HepG2 (cell line): ENCODE data around the gene FKBP5. TPM values are rescaled to one million over a fixed set of nuclear protein-coding genes. Genes with fewer than 3 reads are reported as not detected.

ENCODE experiments used
- CREM ChIP-seq, 2 experiments: sonication (generic) in 1 of 2; formaldehyde crosslinking in 1 of 2; IDR thresholded peaks; 2 replicates each; pipeline versions ENCODE4 v1.4.0 to v1.6.1; 2016 to 2020; ENCODE audit warnings: antibody characterized with exemption in 1 of 2, mild to moderate bottlenecking in 1 of 2, missing genetic modification reagents in 1 of 2
- E2F2 ChIP-seq: sonication (generic); formaldehyde crosslinking; IDR thresholded peaks from 2 replicates; pipeline ENCODE4 v1.4.0; 2020; ENCODE audit warnings: missing genetic modification reagents, borderline replicate concordance
- FOXA1 ChIP-seq, 2 experiments: fragments of 450-650 bp in 1 of 2; sonication (generic) in 1 of 2; formaldehyde crosslinking in 1 of 2; IDR thresholded peaks; 2 replicates each; pipeline versions ENCODE4 v1.4.0 to v1.6.1; 2016 to 2020; ENCODE audit warnings: missing genetic modification reagents in 1 of 2
- IKZF5 ChIP-seq: IDR thresholded peaks from 2 replicates; pipeline ENCODE4 v1.6.1; 2018; ENCODE audit warnings: missing genetic modification reagents, mild to moderate bottlenecking, missing compliant biosample characterization
- IRX3 ChIP-seq: sonication (generic); formaldehyde crosslinking; IDR thresholded peaks from 2 replicates; pipeline ENCODE4 v1.8.1; 2023; ENCODE audit warnings: mild to moderate bottlenecking, low read depth, missing genetic modification reagents, borderline replicate concordance
- NFATC3 ChIP-seq: sonication (generic); formaldehyde crosslinking; IDR thresholded peaks from 2 replicates; pipeline ENCODE4 v1.5.1; 2020; ENCODE audit warnings: mild to moderate bottlenecking, missing genetic modification reagents
- NR2F1 ChIP-seq, 2 experiments: fragments of 450-650 bp in 1 of 2; formaldehyde crosslinking in 1 of 2; IDR thresholded peaks; 2 replicates each; pipeline versions ENCODE4 v1.5.0 to v1.6.1; 2016 to 2020; ENCODE audit warnings: mild to moderate bottlenecking in 1 of 2, missing compliant biosample characterization in 1 of 2, missing genetic modification reagents in 1 of 2, moderate library complexity in 1 of 2
- NR2F6 ChIP-seq, 2 experiments: IDR thresholded peaks; 2 replicates each; pipeline ENCODE4 v1.6.1; 2016; ENCODE audit warnings: antibody characterized with exemption in 1 of 2, mild to moderate bottlenecking in 1 of 2
- SOX6 ChIP-seq, 2 experiments: fragments of 450-650 bp in 1 of 2; sonication (generic) in 1 of 2; formaldehyde crosslinking in 1 of 2; IDR thresholded peaks; 2 replicates each; pipeline versions ENCODE4 v1.4.0 to v1.6.1; 2017 to 2020; ENCODE audit warnings: antibody characterized with exemption in 1 of 2, mild to moderate bottlenecking in 1 of 2, missing genetic modification reagents in 1 of 2
- TBX3 ChIP-seq: fragments of 450-650 bp; IDR thresholded peaks from 2 replicates; pipeline ENCODE4 v1.6.1; 2017; ENCODE audit warnings: antibody characterized with exemption, mild to moderate bottlenecking, inconsistent platforms, borderline replicate concordance
- ZFP1 ChIP-seq: IDR thresholded peaks from 2 replicates; pipeline ENCODE4 v1.6.1; 2016
- ZGPAT ChIP-seq: IDR thresholded peaks from 2 replicates; pipeline ENCODE4 v1.6.1; 2016; ENCODE audit warnings: mild to moderate bottlenecking
- ZNF318 ChIP-seq: sonication (generic); formaldehyde crosslinking; IDR thresholded peaks from 2 replicates; pipeline ENCODE4 v1.4.0; 2020; ENCODE audit warnings: mild to moderate bottlenecking, missing genetic modification reagents
- ZNF629 ChIP-seq: sonication (generic); formaldehyde crosslinking; conservative IDR thresholded peaks from 2 replicates; pipeline ENCODE4 v1.5.0; 2020; ENCODE audit warnings: missing genetic modification reagents
- ZNF768 ChIP-seq: sonication (generic); formaldehyde crosslinking; IDR thresholded peaks from 2 replicates; pipeline ENCODE4 v1.4.0; 2020; ENCODE audit warnings: missing genetic modification reagents
- polyA plus RNA-seq, 8 experiments: library from polyadenylated mRNA; depleted of rRNA in 3 of 8; stranded (reverse) in 7 of 8; unstranded in 1 of 8; fragments of >200 nt; fragmentation: Illumina TruSeq in 4 of 8; extraction: Trizol in 4 of 8; gene quantifications; 2 replicates each; pipeline versions ENCODE4 v1.2.1 to v1.2.3, GENCODE V29; 2011 to 2016; ENCODE audit warnings: low read depth in 4 of 8, missing spikeins in 1 of 8, mixed read lengths in 1 of 8; ENCODE audit not compliant: insufficient read depth in 1 of 8
- total RNA-seq, 5 experiments: library from RNA; depleted of rRNA; stranded (reverse); fragments of >200 nt; fragmentation: Illumina TruSeq; extraction: Trizol; gene quantifications; 2 replicates each; pipeline ENCODE4 v1.2.3, GENCODE V29; 2016; ENCODE audit warnings: low read depth in 1 of 5

The FKBP5 gene
- total and polyA plus RNA-seq, 2 of the 13 experiments (the other 11 are each of a cell fraction or from before 2014, with no cell fraction given): 8.0 to 17.4 TPM

GRCh38 chr6:35603326-35604202 lies 85.2 kb downstream of the FKBP5 start (continued):
- TF ChIP-seq FOXA1 (IDR thresholded peaks at IDR 0.05) (peak; percentile 68; the same call in 1 of the 2 replicates), FOXA1 (CRISPR knock-in tag; IDR thresholded peaks at IDR 0.05) (peak; percentile 74), IKZF5 (CRISPR knock-in tag) (peak; percentile 49), SOX6 (IDR thresholded peaks at IDR 0.05) (no peak), SOX6 (CRISPR knock-in tag; IDR thresholded peaks at IDR 0.05) (peak; percentile 55; the same call in 1 of the 2 replicates), NFATC3 (no peak), IRX3 (CRISPR knock-in tag) (no peak), NR2F6 (IDR thresholded peaks at IDR 0.05) (peak; percentile 36), NR2F6 (CRISPR knock-in tag; IDR thresholded peaks at IDR 0.05) (peak; percentile 45; the same call in 1 of the 2 replicates), CREM (IDR thresholded peaks at IDR 0.05) (peak; percentile 62; the same call in 1 of the 2 replicates), CREM (CRISPR knock-in tag; IDR thresholded peaks at IDR 0.05) (no peak), NR2F1 (CRISPR knock-in tag; IDR thresholded peaks at IDR 0.05) (peak in 1 of 2 experiments; percentile 28; a peak in 1 of 4 replicates), ZNF629 (CRISPR knock-in tag) (peak; percentile 22; the same call in 1 of the 2 replicates), ZGPAT (CRISPR knock-in tag) (peak; percentile 75), ZNF318 (CRISPR knock-in tag) (no peak), ZNF768 (CRISPR knock-in tag) (no peak), E2F2 (CRISPR knock-in tag) (no peak), ZFP1 (no peak), TBX3 (peak; percentile 83; the same call in 1 of the 2 replicates)
